ENCODE data around the gene BABAM1.

The BABAM1 gene

DNA sequence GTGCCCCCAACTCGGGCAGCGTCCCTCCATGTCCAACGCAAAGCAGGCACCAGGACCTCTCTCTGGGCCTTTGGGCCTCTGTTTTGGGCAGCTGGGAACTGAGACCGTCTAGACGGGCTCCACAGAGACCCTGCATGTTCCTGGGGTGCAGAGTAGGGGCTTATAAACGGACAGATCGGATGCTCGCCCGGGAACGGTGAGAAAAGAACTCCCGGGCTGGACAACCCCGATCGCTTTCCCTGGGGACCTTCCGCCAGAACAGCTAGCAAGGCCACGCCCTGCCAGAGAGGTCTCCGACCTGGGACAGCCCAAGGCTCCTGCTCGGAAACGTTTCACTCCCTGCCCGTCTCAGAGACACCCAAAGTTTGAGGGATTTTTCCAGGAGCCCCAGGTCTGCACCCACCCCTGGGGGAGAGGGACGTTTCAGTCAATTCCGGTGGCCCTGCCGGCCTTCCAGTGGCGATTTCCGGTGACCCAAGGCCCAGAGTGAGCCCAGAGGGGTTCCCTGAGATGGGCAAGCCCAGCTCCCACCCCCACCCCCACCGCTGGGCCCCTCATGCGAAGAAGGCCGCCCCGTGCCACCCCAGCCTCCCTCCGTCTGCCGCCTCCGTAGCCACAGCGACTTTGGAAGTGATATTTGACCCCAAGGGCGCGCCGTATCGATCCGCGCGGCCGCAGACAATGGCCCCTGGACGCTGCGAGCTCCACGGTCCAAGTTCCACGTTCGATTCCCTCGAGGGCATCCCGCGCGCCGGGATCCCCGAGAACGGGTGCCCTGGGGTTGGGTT, 23.2 kb upstream of the BABAM1 start:
- Histone ChIP-seq H3K4me3 (ENCODE audit: low read depth in 1 of 2, low read length in 2 of 2) (peak overlapping the region; percentile 89), H3K27me3 (ENCODE audit: control insufficient read depth in 1 of 2, insufficient read depth in 2 of 2, low read length in 2 of 2) (no peaks in the 10 kb centered on the region), H3K36me3 (ENCODE audit: control insufficient read depth in 1 of 2, insufficient read depth in 2 of 2, low read length in 2 of 2) (peaks cover 0 to 5% of the 10 kb centered on the region in 2 donors), H3K9me3 (ENCODE audit: control insufficient read depth in 1 of 2, low read length in 2 of 2) (no peaks in the 10 kb centered on the region), H3K4me1 (ENCODE audit: control insufficient read depth in 1 of 2, insufficient read depth in 2 of 2, low read length in 2 of 2) (peaks cover 49 to 64% of the 10 kb centered on the region in 2 donors), H3K27ac (ENCODE audit: low read depth, low read length) (peak overlapping the region; percentile 70), H3K9ac (ENCODE audit: low read depth in 1 of 2, low read length in 2 of 2) (peak overlapping the region; percentile 74 to 89)

DNA sequence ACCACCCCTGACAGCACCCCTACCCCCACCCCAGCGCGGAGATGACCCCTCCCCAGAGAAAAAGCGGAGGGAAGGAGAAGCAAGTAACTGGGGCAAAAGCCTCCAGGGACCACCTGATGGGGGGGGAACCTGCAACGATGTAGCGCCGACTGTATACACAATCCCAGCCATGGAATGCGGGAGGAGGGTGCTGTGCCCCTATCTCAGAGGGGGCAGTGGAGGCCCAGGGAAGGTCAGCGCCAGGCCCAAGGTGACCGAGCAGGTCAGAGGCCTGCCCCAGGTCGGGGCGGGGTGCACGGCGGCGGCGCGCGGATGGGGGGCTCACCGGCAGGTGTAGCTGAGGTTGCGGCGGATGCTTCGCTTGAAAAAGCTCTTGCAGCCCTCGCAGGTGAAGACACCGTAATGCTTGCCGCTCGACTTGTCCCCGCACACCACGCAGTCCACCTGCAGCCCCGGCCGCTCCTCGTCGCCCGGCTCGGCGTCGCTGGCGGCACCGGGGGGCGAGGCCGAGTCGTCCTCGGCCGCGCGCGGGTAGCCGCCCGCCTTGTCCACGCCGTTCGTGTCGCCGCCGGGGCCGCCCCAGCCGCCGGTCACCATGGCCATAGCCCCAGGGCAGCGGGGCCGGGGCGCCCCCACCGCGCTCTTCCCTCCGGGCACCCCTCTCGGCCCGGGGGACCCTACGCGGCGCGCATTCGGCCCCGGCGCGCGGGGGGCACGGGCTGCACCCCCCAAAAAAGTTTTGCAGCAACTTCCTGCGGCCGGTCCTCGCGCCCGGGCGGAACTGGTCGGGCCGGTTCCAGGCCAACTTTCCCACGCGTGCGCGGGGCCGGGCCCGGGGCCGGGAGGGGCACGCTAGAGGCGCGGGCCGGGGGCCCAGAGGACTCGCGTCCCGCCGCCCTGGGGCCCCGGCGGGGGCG, 22.4 kb upstream of the BABAM1 start:
- peaks cover 0 to 5% of the 10 kb centered on the region in 2 donors for H3K36me3 ChIP-seq (ENCODE audit: control insufficient read depth in 1 of 2, insufficient read depth in 2 of 2, low read length in 2 of 2)
- H3K27me3 ChIP-seq (ENCODE audit: control insufficient read depth in 1 of 2, insufficient read depth in 2 of 2, low read length in 2 of 2), result no peaks in the 10 kb centered on the region
- H3K9ac ChIP-seq (ENCODE audit: low read depth in 1 of 2, low read length in 2 of 2), result peak overlapping the region; percentile 70 to 89
- peak overlapping the region; percentile 89 for H3K4me3 ChIP-seq (ENCODE audit: low read depth in 1 of 2, low read length in 2 of 2)
- H3K27ac ChIP-seq (ENCODE audit: low read depth, low read length), result peak overlapping the region; percentile 70
- peaks cover 48 to 66% of the 10 kb centered on the region in 2 donors for H3K4me1 ChIP-seq (ENCODE audit: control insufficient read depth in 1 of 2, insufficient read depth in 2 of 2, low read length in 2 of 2)
- H3K9me3 ChIP-seq (ENCODE audit: control insufficient read depth in 1 of 2, low read length in 2 of 2), result no peaks in the 10 kb centered on the region

DNA sequence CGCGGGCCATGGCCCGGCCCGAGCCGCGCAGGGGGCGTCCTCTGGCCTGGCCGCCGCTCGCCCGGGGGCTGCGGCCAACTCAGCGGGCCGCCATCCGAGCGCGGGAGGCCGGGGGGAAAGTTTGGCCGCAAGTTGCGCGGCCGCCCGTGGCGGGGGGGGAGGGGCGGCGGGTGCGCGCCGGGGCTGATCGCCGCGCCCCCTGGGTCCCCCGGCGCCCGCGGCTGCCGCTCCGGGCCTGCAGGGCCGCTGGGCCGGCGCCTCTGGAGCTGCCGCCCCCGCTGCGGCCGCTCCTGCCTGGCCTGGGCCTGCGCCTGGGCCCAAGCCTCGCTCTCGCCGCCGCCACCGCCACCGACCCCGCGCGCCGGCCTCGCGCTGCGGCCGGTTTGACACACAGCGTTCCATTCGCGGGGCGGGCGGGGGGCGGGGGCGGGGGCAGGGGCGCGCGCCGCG, 21.7 kb upstream of the BABAM1 start, which contains the start of gene NR2F6:
NR2F6 (minus strand) TSS at position 385 of the 450 bp plus-strand sequence. CDS start 699 bp downstream, outside the sequence.
- Histone ChIP-seq H3K9me3 (ENCODE audit: control insufficient read depth in 1 of 2, low read length in 2 of 2) (no peaks in the 10 kb centered on the region), H3K9ac (ENCODE audit: low read depth in 1 of 2, low read length in 2 of 2) (peak within 1 kb of the TSS; percentile 70 to 89), H3K27me3 (ENCODE audit: control insufficient read depth in 1 of 2, insufficient read depth in 2 of 2, low read length in 2 of 2) (no peaks in the 10 kb centered on the region), H3K4me3 (ENCODE audit: low read depth in 1 of 2, low read length in 2 of 2) (peak within 1 kb of the TSS; percentile 89), H3K4me1 (ENCODE audit: control insufficient read depth in 1 of 2, insufficient read depth in 2 of 2, low read length in 2 of 2) (peaks cover 41 to 61% of the 10 kb centered on the region in 2 donors), H3K36me3 (ENCODE audit: control insufficient read depth in 1 of 2, insufficient read depth in 2 of 2, low read length in 2 of 2) (peaks cover 0 to 1% of the 10 kb centered on the region in 2 donors), H3K27ac (ENCODE audit: low read depth, low read length) (peak within 1 kb of the TSS; percentile 82)

DNA sequence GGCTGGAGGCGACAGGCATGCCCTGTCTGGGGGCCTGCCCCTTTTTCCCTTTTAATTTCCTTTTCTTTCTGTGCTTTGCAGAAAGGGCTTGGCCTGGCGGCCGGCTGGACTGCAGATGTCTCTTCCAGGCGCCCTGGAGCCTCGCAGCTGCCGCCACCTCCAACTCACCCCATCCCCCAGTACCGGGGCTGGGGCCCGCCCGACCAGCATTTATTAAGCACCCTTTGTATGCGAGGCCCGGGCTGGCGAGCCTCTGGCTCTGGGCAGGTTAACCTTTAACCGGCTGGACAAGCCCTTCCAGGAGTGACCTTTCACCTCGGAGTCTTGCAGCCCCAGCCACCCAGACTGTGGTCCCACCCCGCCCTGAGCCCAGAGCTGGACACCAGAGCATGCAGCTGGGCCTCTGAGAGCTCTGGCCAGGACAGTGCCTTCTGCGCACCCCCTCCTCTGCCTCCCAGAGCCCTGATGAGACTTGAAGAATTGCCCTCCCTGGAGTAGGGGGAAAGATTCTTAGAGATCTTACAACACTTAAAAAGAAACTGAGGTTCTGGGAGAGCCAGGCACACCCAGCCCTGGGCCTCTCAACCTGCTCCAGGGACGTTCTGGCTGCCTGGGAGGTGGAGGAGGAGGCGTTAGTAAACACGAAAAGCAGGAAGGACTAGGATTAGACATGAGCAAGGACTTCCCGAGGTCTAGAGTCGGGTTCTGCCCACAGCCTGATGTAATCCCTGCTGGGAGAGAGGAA, 20.4 kb upstream of the BABAM1 start:
- Histone ChIP-seq H3K9ac (ENCODE audit: low read depth in 1 of 2, low read length in 2 of 2) (peak overlapping the region; percentile 43 to 68), H3K4me3 (ENCODE audit: low read depth in 1 of 2, low read length in 2 of 2) (peak overlapping the region; percentile 61 to 64)

DNA sequence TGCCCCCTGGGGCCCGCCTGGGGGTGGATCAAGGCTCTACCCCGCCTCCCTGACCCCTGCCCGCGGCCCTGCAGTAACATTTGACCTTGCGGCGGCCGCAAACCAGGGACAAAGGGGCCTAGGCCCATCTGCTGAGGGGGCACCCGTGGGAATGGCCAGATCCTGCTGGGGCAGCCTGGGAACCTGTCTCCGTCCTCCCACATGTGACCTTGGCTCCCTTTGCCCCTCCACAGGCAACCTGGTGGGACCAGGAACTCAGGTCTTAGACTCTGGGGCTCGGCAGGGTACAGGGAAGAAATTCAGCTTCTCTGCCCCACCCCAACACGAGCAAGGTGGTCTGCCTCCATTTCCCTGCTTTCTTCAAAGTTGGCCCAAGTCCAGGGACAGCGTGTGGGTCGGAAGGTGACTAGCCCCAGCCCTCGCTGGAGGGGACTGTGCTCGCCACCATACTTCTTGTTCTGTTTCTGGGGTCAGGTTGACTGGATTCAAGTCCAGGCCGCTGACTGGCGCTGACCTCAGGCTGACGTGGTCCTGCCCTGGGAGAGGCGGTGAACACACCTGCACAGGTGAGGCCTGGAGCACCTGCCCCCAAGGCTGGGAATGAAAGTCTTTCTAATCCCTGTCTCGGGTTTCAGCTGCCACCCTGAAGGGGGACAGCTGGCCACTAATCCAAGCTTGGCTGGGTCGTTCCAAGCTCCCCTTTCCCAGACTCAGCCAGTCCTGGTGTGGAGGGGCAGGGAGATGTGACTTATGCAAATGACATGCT, 19.0 kb upstream of the BABAM1 start:
- no peak overlapping the region for H3K4me3 ChIP-seq (ENCODE audit: low read depth in 1 of 2, low read length in 2 of 2)
- H3K4me1 ChIP-seq (ENCODE audit: control insufficient read depth in 1 of 2, insufficient read depth in 2 of 2, low read length in 2 of 2), result peaks cover 24 to 42% of the 10 kb centered on the region in 2 donors
- H3K9me3 ChIP-seq (ENCODE audit: control insufficient read depth in 1 of 2, low read length in 2 of 2), result no peaks in the 10 kb centered on the region
- peak overlapping the region in 1 of 2 donors; percentile 39 for H3K9ac ChIP-seq (ENCODE audit: low read depth in 1 of 2, low read length in 2 of 2)
- H3K27ac ChIP-seq (ENCODE audit: low read depth, low read length), result peak overlapping the region; percentile 54
- no peaks in the 10 kb centered on the region for H3K36me3 ChIP-seq (ENCODE audit: control insufficient read depth in 1 of 2, insufficient read depth in 2 of 2, low read length in 2 of 2)
- H3K27me3 ChIP-seq (ENCODE audit: control insufficient read depth in 1 of 2, insufficient read depth in 2 of 2, low read length in 2 of 2), result no peaks in the 10 kb centered on the region

More for the DNA sequence above, 20.4 kb upstream of the BABAM1 start:
- no peaks in the 10 kb centered on the region for H3K36me3 ChIP-seq (ENCODE audit: control insufficient read depth in 1 of 2, insufficient read depth in 2 of 2, low read length in 2 of 2)
- no peaks in the 10 kb centered on the region for H3K9me3 ChIP-seq (ENCODE audit: control insufficient read depth in 1 of 2, low read length in 2 of 2)
- peak overlapping the region; percentile 82 for H3K27ac ChIP-seq (ENCODE audit: low read depth, low read length)
- peaks cover 35 to 53% of the 10 kb centered on the region in 2 donors for H3K4me1 ChIP-seq (ENCODE audit: control insufficient read depth in 1 of 2, insufficient read depth in 2 of 2, low read length in 2 of 2)
- no peaks in the 10 kb centered on the region for H3K27me3 ChIP-seq (ENCODE audit: control insufficient read depth in 1 of 2, insufficient read depth in 2 of 2, low read length in 2 of 2)

DNA sequence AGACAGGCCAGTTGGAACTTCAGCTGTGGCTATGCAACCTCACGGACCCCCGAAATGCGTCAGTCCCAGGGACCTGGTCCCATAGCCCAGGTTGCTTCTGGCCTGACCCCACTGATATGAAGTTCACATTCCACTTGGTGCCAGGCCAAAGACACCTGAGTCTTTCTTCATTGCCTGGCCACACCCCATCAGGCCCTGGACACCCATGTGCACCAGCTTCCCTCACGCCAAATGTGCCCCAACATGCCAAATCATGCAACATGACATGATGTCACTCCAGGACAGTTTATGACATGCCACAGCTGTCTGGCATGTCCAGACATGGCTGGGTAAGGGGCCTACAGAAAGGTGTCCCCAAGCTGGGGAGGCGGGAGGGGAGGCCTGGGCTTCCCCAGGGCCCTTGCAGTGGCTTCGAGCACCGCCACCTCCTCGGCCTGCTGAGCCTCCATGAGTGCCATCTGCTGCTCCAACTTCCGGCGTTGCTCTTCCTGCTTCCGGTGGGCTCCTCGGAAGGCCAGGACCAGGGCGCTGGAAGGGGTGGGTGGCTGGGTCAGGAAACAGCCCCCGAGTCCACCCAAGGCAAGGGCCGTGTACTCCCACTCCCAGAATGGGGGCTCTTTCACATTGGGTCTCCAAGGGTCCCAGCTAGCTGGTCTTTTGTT, 17.2 kb upstream of the BABAM1 start:
- H3K9me3 ChIP-seq (ENCODE audit: control insufficient read depth in 1 of 2, low read length in 2 of 2), result no peaks in the 10 kb centered on the region
- H3K36me3 ChIP-seq (ENCODE audit: control insufficient read depth in 1 of 2, insufficient read depth in 2 of 2, low read length in 2 of 2), result no peaks in the 10 kb centered on the region
- H3K4me1 ChIP-seq (ENCODE audit: control insufficient read depth in 1 of 2, insufficient read depth in 2 of 2, low read length in 2 of 2), result peaks cover 23 to 34% of the 10 kb centered on the region in 2 donors
- no peaks in the 10 kb centered on the region for H3K27me3 ChIP-seq (ENCODE audit: control insufficient read depth in 1 of 2, insufficient read depth in 2 of 2, low read length in 2 of 2)
- no peak overlapping the region for H3K4me3 ChIP-seq (ENCODE audit: low read depth in 1 of 2, low read length in 2 of 2)
- H3K9ac ChIP-seq (ENCODE audit: low read depth in 1 of 2, low read length in 2 of 2), result no peak overlapping the region
- H3K27ac ChIP-seq (ENCODE audit: low read depth, low read length), result no peak overlapping the region

DNA sequence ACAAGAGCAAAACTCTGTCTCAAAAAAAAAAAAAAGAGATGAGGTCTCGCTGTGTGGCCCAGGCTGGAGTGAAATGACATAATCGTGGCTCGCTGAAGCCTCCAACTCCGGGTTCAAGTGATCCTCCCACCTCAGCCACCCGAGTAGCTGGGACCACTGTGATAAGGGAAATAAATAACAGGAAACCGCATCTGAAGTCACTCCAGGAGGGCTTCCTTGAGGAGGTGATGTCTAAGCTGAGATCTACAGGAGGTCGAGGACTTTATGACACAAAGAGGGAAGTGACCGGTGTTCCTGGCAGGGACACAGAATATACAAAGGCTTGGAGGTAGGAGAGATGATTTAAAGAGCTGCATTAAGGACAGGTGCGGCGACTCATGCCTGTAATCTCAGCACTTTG, 12.6 kb upstream of the BABAM1 start:
- no peak overlapping the region for H3K4me3 ChIP-seq (ENCODE audit: low read depth in 1 of 2, low read length in 2 of 2)
- H3K9me3 ChIP-seq (ENCODE audit: control insufficient read depth in 1 of 2, low read length in 2 of 2), result no peaks in the 10 kb centered on the region
- no peaks in the 10 kb centered on the region for H3K36me3 ChIP-seq (ENCODE audit: control insufficient read depth in 1 of 2, insufficient read depth in 2 of 2, low read length in 2 of 2)
- H3K27ac ChIP-seq (ENCODE audit: low read depth, low read length), result no peak overlapping the region
- H3K9ac ChIP-seq (ENCODE audit: low read depth in 1 of 2, low read length in 2 of 2), result no peak overlapping the region
- peaks cover 0 to 5% of the 10 kb centered on the region in 2 donors for H3K4me1 ChIP-seq (ENCODE audit: control insufficient read depth in 1 of 2, insufficient read depth in 2 of 2, low read length in 2 of 2)
- no peaks in the 10 kb centered on the region for H3K27me3 ChIP-seq (ENCODE audit: control insufficient read depth in 1 of 2, insufficient read depth in 2 of 2, low read length in 2 of 2)

DNA sequence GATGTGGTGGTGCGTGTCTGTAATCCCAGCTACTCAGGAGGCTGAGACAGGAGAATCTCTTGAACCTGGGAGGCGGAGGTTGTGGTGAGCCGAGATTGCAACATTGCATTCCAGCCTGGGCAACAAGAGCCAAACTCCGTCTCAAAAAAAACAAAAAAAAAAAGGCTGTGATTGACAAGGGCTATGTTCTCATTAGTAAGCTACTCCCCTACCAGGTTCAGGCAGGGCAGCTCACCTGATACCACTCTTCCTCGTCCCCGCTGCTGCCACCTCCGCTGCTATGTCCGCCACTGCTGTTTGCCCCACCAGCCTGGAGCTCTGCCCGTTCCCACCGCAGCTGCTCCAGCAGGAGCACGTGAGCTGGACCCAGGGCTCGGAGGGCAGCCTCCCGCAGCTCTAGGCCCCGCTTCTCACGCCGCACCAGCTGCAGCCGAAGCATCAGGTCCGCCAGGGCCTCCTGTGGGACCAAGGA, 12.1 kb upstream of the BABAM1 start:
- Histone ChIP-seq H3K9me3 (ENCODE audit: control insufficient read depth in 1 of 2, low read length in 2 of 2) (no peaks in the 10 kb centered on the region), H3K27me3 (ENCODE audit: control insufficient read depth in 1 of 2, insufficient read depth in 2 of 2, low read length in 2 of 2) (no peaks in the 10 kb centered on the region), H3K27ac (ENCODE audit: low read depth, low read length) (no peak overlapping the region), H3K36me3 (ENCODE audit: control insufficient read depth in 1 of 2, insufficient read depth in 2 of 2, low read length in 2 of 2) (no peaks in the 10 kb centered on the region), H3K4me1 (ENCODE audit: control insufficient read depth in 1 of 2, insufficient read depth in 2 of 2, low read length in 2 of 2) (no peaks in the 10 kb centered on the region), H3K4me3 (ENCODE audit: low read depth in 1 of 2, low read length in 2 of 2) (no peak overlapping the region), H3K9ac (ENCODE audit: low read depth in 1 of 2, low read length in 2 of 2) (no peak overlapping the region)

DNA sequence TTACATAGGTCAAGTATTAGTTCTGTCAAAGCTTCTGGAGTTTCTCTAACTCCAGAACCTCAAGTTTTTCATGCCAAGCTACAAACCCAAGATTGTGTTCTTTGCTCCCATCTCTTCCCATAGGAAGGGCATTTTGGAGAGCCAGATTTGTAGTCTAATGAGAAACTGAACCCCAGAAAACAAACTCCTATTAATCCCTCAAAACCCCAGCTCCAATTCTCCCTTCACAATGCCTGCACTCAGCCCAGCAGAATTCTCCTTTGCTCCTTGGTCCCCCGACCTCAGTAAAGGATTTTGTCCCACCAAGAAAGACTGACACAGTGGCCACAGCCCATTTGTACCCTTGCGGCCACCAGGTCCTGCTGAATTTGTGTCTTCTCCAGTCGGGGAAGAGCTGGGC, 11.1 kb upstream of the BABAM1 start:
- no peaks in the 10 kb centered on the region for H3K9me3 ChIP-seq (ENCODE audit: control insufficient read depth in 1 of 2, low read length in 2 of 2)
- no peaks in the 10 kb centered on the region for H3K36me3 ChIP-seq (ENCODE audit: control insufficient read depth in 1 of 2, insufficient read depth in 2 of 2, low read length in 2 of 2)
- H3K27ac ChIP-seq (ENCODE audit: low read depth, low read length), result no peak overlapping the region
- H3K4me3 ChIP-seq (ENCODE audit: low read depth in 1 of 2, low read length in 2 of 2), result no peak overlapping the region
- H3K4me1 ChIP-seq (ENCODE audit: control insufficient read depth in 1 of 2, insufficient read depth in 2 of 2, low read length in 2 of 2), result peaks cover 0 to 3% of the 10 kb centered on the region in 2 donors
- H3K27me3 ChIP-seq (ENCODE audit: control insufficient read depth in 1 of 2, insufficient read depth in 2 of 2, low read length in 2 of 2), result no peaks in the 10 kb centered on the region
- H3K9ac ChIP-seq (ENCODE audit: low read depth in 1 of 2, low read length in 2 of 2), result no peak overlapping the region
